Suppressor macrophage treated with lipopolysaccharide for 1 hour (primary cell): ENCODE data around the gene EEF1A2.

Experiments
- DNase-seq, 3 donors: peaks; one replicate each; pipeline ENCODE4 v3.0.0-alpha.2; 2020 to 2022

The EEF1A2 gene

GRCh38 chr20:63519668-63520503 lies 21.0 kb upstream of the EEF1A2 start:
- peak; percentile 54 to 73 (median 55) for DNase-seq

DNA sequence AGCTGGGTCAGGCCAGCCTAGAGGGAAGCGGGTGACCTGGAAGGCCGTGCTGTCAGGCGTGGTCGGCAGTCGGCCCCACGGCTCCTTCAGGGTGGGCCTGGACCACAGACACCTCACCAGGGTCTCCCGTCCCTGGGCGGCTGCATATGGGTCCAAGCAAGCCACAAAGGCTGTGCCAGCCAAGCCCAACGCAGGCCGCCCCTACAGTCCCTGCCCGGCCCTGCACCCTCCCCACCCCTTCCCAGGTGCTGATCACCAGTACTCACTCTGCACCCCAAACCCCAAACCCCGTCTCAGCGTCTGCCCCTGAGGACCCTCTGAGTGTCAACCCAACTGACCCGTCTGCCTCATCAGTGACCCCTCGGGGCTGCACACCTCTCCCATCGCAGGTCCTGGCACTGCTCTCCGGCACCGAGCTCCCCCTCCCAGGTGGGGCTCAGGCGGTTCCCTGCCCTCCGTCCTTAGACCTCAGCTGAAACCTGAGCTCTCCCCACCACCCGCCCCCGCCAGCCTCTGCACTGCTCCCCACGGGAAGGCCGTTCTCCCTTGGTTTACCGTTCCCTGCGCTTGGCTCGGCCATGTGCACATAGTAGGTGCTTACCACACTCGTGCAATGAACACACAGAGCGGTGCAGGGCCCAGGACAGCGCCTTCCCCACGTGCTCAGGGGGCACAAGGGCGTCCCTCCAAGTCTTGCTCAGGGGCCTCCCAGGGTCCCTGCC lies 20.2 kb upstream of the EEF1A2 start:
- DNase-seq, result no peak

DNA sequence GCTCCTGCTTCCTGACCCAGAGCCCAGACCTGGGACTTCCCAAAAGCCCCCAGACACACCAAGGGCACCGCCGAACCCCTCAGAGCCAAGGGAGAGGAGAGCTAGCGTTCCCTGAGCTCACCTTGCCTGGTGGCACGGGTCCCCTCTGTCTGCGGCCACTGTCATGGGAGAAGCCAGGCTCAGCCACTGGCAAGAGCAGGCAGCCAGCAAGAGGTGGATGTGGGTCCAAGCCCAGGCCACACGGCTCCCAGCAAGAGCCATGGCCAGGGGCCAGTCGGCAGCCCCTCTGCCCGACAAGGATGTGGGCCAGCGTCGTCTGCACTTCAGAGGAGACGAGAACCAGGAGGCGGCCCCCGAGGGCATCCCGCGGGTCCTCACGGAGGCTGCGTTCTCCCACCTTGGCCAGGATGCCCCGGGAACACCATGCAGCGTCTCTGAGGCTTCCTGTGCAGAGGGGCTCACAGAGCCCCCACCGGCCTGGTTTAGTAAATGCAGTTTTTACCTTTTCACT lies 19.5 kb upstream of the EEF1A2 start:
- no peak for DNase-seq

GRCh38 chr20:63517376-63518309 lies 18.8 kb upstream of the EEF1A2 start:
- no peak for DNase-seq

- DNase-seq, result peak in 2 of 3 donors; percentile 10 to 32
These were observed 15.6 kb upstream of the EEF1A2 start for GRCh38 chr20:63514520-63514919.

DNA sequence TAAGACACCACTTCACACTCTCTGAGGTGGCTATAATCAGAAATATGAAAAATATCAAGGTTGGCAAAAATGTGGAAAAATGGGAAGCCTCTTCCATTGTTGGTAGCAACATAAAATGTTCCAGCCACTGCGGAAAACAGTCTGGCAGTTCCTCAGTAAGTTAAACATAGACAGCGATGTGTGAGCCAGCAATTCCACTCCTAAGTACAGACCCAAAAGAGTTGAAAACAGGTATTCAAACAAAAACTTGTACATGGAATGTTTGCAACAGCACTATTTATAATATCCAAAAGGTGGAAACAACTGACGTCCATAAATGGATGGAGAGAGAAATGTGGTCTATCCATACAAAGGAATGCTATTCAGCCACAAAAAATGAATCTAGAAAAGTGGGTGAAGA lies 14.3 kb upstream of the EEF1A2 start:
- DNase-seq, result no peak

DNA sequence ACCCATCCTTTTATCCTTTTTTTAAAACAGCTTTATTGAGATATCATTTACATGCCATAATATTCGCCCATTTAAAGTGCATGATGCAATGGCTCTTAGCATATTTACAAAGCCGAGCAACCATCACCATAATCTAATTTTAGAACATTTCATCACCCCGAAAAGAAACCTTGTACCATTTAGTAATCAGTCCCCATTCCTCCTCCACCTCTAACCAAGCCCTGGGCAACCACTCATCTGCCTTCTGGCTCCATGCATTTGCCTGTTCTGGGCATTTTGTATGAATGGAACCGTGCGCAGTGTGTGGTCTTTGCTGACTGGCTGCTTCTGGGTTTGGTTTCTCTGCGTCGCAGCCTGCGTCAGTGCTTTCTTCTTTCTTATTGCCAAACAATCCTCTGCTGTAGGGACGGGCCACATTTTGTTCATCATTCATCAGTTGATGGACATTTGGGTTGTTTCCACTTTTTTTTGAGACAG lies 10.2 kb upstream of the EEF1A2 start:
- peak in 1 of 3 donors; percentile 22 for DNase-seq

- no peak for DNase-seq
These were observed 9.3 kb upstream of the EEF1A2 start for GRCh38 chr20:63508072-63508768.

DNA sequence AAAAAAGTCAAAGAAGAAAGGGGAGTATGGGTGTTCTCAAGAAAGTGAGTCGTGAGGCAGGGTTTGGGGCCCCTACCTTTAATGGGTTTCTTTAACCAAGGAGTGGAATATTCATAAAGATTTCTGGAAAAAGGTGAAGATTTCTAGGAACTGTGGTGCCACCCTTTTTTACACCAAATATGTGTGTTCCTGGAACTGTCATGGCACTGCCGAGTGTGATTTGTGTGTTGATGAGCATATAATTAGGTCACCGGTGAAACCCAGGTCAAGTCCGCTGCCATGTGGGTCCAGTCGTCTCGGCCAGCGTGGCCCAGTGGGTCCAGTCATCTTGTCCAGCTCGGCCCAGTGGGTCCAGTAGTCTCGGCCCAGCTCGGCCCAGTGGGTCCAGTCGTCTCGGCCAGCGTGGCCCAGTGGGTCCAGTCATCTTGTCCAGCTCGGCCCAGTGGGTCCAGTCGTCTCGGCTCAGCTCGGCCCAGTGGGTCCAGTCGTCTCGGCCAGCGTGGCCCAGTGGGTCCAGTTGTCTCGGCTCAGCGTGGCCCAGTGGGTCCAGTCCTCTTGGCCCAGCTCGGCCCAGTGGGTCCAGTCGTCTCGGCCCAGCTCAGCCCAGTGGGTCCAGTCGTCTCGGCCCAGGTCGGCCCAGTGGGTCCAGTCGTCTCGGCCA lies 8.3 kb upstream of the EEF1A2 start:
- DNase-seq, result no peak

GRCh38 chr20:63505723-63506122 lies 6.8 kb upstream of the EEF1A2 start:
- no peak for DNase-seq

- DNase-seq, result no peak
These were observed 6.4 kb upstream of the EEF1A2 start for GRCh38 chr20:63505281-63505680.

DNA sequence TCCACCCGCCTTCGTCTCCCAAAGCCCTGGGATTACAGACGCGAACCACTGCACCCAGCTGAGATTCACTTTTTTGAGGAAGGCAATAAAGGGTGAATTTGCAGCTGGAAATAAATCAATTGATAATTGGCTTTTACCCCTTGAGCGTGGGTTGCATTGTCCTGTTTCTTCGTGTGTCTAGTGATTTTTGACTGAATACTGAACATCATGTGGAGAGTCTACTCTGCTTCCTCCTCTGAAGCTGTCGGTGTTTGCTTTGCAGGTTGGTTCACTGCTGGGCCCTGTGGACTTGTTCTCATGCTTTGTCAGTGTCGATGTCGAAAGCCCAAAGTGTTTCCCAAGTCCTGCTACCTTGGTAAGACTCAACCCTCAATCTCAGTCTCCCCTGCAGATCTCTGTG lies 5.8 kb upstream of the EEF1A2 start:
- no peak for DNase-seq

DNA sequence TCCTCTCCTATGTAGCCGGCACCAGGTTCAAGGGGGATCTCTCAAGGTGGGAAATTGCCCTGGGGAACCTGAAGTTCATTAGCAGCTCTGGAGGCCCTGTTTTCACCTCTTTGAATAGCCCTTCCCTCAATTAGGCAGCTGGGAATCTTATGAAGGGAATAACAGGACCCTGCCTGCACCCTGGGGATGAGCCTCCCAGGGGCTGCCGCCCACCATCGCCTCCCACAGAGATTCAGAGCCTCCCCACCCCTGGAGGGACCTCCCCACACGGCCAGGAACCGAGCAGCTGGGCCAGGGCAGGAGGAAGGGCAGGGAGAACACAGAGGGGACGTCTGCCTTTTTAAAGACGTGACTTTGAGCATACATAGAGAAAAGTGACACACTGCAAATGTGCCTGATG lies 4.6 kb upstream of the EEF1A2 start:
- no peak for DNase-seq

- DNase-seq, result no peak
These were observed 3.8 kb upstream of the EEF1A2 start for GRCh38 chr20:63502671-63503172.

DNA sequence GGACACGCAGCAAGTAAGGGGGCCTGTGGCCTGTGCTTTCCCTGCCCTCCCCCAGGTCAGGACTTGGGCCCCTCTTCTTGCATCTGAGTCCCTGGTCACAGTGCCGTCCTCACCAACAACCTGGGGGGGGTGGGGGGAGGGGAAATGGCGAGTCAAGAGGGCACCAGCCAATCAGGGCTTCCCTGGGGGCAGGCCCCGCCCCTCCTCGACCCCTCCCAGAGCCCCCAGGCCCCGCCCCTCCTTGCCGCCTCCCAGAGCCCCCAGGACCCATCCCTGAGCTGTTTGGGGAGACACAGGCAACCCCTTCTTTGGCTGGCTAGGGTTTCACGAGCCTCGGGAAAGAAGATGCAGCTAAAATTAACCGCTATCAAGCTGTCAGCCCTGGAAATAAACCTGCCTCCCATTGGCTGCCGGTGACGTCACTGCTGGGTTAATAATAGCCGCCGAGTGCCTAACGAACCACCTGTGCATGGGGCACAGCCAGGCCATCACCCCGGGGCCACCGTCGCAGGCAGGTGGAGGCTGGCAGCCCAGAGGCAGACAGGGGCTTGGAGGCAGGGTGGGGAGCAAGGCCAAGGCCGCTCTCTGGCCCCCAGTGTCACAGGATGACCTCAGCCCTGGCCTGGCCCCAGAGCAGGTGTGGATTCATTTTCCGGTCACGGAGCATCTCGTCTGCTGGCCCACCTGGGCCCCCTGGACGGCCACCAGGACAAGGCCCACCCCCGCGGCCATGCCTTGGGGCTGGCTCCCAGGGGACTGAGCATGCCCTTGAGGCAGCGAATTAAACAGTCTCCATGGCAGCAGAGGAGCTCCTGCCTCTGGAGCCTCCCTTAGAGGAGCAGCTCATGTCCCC lies 3.2 kb upstream of the EEF1A2 start:
- DNase-seq, result no peak

DNA sequence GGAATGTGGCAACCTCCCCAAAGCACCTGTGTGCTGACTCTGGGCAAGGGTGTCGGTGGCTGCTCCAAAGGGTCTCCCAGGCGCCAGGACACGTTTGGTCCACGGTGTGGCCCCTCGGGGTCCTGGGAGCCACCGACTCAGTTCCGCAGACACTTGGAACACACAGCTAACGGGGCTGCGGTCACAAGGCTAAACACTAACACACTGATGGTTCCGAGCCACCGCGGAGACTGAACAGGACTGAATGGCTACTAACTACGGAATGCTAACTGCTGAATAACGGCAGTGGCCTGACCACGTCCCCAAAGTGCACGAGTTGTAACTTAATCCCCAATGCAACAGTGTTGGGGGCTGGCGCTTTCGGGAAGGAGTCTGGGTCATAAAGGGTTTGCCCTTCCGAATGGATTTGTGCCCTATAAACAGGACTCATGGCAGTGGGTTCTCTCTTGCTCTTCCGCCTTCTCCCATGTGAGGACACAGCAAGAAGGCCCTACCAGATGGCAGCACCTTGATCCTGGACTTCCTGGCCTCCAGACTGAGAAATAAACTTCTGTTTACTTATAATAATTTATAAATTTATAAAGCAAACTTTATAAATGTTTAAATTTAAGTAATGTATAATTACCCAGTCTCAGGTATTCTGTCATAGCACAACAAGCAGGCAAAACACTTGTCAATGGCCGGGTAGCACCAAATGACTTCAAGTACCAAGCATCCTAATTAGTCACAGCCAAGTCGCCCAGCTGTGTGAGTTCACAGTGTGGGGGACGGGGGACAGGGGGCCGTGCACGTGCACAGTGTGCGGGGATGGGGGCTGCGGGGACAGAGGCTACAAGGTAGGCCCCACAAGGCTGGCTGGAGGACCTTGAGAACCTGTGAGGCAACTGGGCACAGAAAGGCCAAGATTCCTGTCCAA lies 2.3 kb upstream of the EEF1A2 start:
- no peak for DNase-seq

- DNase-seq, result no peak
These were observed 1.4 kb upstream of the EEF1A2 start for GRCh38 chr20:63500151-63500901.

DNA sequence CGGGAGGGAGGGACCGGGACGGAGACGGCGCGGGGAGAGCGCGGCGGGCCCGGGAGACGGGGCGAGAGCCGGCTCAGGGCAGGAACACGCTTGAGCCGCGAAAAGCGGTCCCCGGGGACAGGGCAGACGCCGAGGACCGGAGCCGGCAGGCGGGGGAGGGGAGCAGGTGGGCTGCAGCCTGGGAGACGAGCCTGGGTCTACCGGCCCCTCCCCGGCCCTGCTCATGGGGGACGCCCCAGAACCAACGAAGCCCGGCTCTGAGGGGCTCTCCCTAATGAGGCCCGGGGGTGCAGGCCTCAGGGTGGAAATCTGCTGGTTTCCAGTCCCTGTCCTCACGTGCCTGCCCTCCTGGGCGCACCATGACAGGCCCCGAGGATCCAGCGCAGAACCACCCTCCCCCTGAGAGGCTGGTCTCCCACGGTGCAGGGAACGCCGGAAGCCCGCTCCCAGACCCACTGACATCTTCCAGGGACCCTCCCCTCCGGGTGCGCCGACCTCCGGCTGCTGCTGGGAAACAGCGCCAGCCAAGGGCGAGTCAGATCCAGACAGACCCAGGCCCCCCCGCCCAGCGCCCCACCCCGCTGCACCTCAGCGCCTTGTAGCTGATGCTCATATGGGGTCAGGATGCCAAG lies 571 bp upstream of the EEF1A2 start:
- DNase-seq, result no peak
